T-helper 22 cell (primary cell): ENCODE results near the gene KIF26B.

ENCODE experiments used
- DNase-seq: peaks from one replicate; pipeline ENCODE4 v3.0.0-alpha.2; 2020; ENCODE audit warnings: low read depth

The KIF26B gene

GRCh38 chr1:245209658-245210435 is 55.1 kb downstream of the KIF26B start:
- DNase-seq, result no peak

- DNase-seq, result no peak
Measured at GRCh38 chr1:245211035-245211749, 56.4 kb downstream of the KIF26B start.

GRCh38 chr1:245211761-245212160 is 57.0 kb downstream of the KIF26B start:
- DNase-seq, result no peak

GRCh38 chr1:245212221-245212710 is 57.5 kb downstream of the KIF26B start:
- DNase-seq, result no peak

- DNase-seq, result no peak
Measured at GRCh38 chr1:245213066-245213831, 58.5 kb downstream of the KIF26B start.

- no peak for DNase-seq
Measured at GRCh38 chr1:245215071-245215470, 60.3 kb downstream of the KIF26B start.

- DNase-seq, result no peak
Measured at GRCh38 chr1:245216366-245217115, 61.8 kb downstream of the KIF26B start.

- DNase-seq, result no peak
Measured at GRCh38 chr1:245217853-245218608, 63.2 kb downstream of the KIF26B start.

GRCh38 chr1:245220381-245220985 is 65.7 kb downstream of the KIF26B start:
- no peak for DNase-seq

- DNase-seq, result no peak
Measured at GRCh38 chr1:245221805-245222204, 67.0 kb downstream of the KIF26B start.

- no peak for DNase-seq
Measured at GRCh38 chr1:245222931-245223595, 68.3 kb downstream of the KIF26B start.

- no peak for DNase-seq
Measured at GRCh38 chr1:245225322-245226202, 70.8 kb downstream of the KIF26B start.

GRCh38 chr1:245226203-245226499 is 71.4 kb downstream of the KIF26B start:
- DNase-seq, result no peak

GRCh38 chr1:245229051-245229450 is 74.3 kb downstream of the KIF26B start:
- DNase-seq, result no peak

- no peak for DNase-seq
Measured at GRCh38 chr1:245232931-245233330, 78.1 kb downstream of the KIF26B start.

GRCh38 chr1:245234217-245235081 is 79.7 kb downstream of the KIF26B start:
- no peak for DNase-seq

- DNase-seq, result no peak
Measured at GRCh38 chr1:245235156-245235555, 80.4 kb downstream of the KIF26B start.

GRCh38 chr1:245240648-245241165 is 85.9 kb downstream of the KIF26B start:
- DNase-seq, result no peak
